Sigmoid colon (tissue), 4 donors: ENCODE results near the gene LECT2.

Experiments used
- EP300 ChIP-seq, 4 donors: sonication (generic); formaldehyde crosslinking; IDR thresholded peaks; one replicate each; pipeline ENCODE4 v1.6.1; 2017; ENCODE audit warnings: antibody characterized with exemption in 4 of 4
- POLR2A ChIP-seq, 2 donors: fragments of 450-650 bp; IDR thresholded peaks; one replicate each; pipeline ENCODE4 v1.6.1; 2016; ENCODE audit warnings: antibody characterized with exemption in 2 of 2, mild to moderate bottlenecking in 2 of 2, moderate library complexity in 2 of 2
- POLR2AphosphoS5 ChIP-seq, 4 donors: sonication (generic); formaldehyde crosslinking; IDR thresholded peaks; one replicate each; pipeline ENCODE4 v1.6.1; 2017; ENCODE audit warnings: antibody characterized with exemption in 4 of 4
- TF ChIP-seq, protein P1 (sequence below), 4 experiments: fragments of 450-650 bp in 3 of 4; fragments of 200-600 bp in 1 of 4; IDR thresholded peaks; one replicate each; pipeline ENCODE4 v1.5.1; 2016 to 2019; ENCODE audit warnings: antibody characterized with exemption in 4 of 4, mild to moderate bottlenecking in 3 of 4, moderate library complexity in 2 of 4

DNA sequence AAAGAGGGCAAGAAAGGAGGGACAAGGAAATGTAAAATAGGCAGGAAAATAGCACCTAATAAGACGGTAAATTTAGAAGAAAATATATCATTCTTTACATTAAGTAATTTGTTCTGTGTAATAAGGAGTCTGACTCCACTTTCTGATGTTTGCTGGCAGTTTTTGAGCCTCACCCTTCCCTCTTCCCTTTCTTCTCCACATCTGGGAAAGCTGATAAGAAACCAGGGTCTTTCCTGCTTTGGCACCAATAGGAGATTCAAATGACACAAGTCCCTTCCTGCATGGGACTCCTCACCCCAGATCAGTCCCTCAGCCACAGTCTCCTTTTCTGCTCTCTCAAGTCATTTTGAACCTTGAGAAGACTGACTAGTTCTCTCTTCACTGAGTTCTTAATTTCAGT lies 31.2 kb upstream of the LECT2 start:
- TF ChIP-seq, protein P1, sequence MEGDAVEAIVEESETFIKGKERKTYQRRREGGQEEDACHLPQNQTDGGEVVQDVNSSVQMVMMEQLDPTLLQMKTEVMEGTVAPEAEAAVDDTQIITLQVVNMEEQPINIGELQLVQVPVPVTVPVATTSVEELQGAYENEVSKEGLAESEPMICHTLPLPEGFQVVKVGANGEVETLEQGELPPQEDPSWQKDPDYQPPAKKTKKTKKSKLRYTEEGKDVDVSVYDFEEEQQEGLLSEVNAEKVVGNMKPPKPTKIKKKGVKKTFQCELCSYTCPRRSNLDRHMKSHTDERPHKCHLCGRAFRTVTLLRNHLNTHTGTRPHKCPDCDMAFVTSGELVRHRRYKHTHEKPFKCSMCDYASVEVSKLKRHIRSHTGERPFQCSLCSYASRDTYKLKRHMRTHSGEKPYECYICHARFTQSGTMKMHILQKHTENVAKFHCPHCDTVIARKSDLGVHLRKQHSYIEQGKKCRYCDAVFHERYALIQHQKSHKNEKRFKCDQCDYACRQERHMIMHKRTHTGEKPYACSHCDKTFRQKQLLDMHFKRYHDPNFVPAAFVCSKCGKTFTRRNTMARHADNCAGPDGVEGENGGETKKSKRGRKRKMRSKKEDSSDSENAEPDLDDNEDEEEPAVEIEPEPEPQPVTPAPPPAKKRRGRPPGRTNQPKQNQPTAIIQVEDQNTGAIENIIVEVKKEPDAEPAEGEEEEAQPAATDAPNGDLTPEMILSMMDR (IDR thresholded peaks at IDR 0.05) = no peak
- TF ChIP-seq EP300 (IDR thresholded peaks at IDR 0.05) (no peak), POLR2A (IDR thresholded peaks at IDR 0.05) (no peak), POLR2AphosphoS5 (IDR thresholded peaks at IDR 0.05) (no peak)
